ENCODE measurements around the gene NHERF1. TPM values are rescaled to one million over a fixed set of nuclear protein-coding genes. Genes with fewer than 3 reads are reported as not detected.

Gene NHERF1
- total RNA-seq, 1 experiment from 2014 or later = 75.0 TPM

DNA sequence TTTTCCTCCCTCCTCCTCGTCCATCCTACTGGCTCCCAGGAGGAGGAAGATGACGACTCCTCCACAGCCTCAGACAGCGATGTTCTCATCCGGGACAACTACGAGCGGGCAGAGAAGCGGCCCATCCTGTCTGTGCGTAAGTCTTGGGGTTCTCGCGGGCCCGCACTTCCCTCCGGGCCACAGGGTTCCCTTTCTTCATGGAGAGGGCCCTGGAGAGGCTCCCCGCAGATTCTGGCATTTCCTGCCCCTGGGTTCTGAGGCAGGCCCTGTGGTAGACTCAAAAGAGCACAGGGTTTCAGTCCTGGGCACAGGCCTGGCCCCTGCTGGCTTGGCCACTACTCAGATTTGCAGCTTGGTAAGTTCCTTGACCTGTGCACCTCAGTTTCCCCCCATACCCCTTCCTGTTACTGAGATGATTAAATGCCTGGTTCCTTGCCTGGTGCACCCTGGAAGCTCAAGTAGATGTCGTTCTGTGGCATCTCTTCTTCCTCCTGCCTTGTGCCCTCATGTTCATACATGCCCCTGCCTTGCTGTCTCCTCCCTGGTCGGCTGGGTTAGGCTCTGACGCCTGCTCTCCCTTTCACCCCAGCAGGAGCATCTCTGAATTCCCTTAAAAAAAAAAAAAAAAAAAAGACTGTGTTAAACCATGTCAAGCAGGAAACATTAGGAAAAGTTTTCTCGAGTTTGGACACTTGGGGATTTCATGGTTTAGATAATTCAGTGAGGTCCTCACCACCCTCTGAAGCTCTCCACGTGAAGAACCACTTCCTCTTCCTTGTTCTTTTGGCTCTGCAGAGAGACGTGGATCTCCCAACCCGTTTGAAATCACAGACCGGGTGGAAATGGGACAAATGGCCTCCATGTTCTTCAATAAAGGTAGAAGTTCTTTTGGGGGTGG lies 42.0 kb downstream of the NHERF1 start:
- POLR2A ChIA-PET (ENCODE audit: unreplicated experiment) = interaction anchor here (0.6 kb wide), 1 partner anchor 587 kb away, joined by 3 read pairs; no protein-coding TSS in a partner anchor
- H2AFZ ChIP-seq (ENCODE audit: low read length) = no peak overlapping the region

DNA sequence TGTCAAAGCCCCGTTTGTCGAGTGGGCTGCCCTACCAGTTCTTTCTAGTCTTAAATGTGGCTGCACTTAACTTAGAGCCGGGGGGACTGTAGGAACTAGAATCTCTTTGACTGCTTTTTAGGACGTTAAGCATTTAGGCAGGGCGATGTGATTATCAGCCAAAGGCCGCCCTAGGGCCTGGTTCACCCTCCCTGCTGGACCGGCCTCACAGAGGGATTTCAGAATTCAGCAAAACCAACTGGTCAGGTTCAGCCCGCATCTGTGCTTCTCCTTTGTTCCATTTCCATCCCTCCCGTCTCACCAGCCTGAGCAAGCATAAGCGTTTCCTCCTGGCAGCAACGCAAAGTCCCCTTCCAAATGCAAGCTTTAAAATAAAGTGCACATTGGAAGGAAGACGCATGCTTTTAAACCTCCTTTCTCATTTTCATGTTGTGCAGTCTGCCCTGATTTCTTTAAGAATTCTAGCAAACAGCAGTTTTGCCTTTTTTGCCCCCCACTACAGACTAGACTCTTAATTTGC lies 44.2 kb downstream of the NHERF1 start:
- no peaks in the 10 kb centered on the region for H3K9me3 ChIP-seq (ENCODE audit: low read length)
- no peaks in the 10 kb centered on the region for H3K4me1 ChIP-seq (ENCODE audit: insufficient read depth, low read length)
- H3K79me2 ChIP-seq (ENCODE audit: low read length) = no peaks in the 10 kb centered on the region
- H3K4me3 ChIP-seq (ENCODE audit: low read length) = no peak overlapping the region
- H3F3A ChIP-seq (ENCODE audit: low read length, unreplicated experiment) = no peaks in the 10 kb centered on the region
- no TSS peak for BruUV-seq (replicated peaks)
- DNase-seq (no peak), ATAC-seq (no peak)
- no peaks in the 10 kb centered on the region for H3K9me2 ChIP-seq (replicated peaks; ENCODE audit: low read length)
- no peak overlapping the region for H3K27ac ChIP-seq (ENCODE audit: low read length)
- ChIA-PET POLR2A (ENCODE audit: unreplicated experiment) (no interaction called here), CTCF (no interaction called here)
- no peak for TF ChIP-seq EZH2phosphoT487 (IDR thresholded peaks at IDR 0.05; ENCODE audit: borderline replicate concordance, low read length)
- TF ChIP-seq, protein P1, sequence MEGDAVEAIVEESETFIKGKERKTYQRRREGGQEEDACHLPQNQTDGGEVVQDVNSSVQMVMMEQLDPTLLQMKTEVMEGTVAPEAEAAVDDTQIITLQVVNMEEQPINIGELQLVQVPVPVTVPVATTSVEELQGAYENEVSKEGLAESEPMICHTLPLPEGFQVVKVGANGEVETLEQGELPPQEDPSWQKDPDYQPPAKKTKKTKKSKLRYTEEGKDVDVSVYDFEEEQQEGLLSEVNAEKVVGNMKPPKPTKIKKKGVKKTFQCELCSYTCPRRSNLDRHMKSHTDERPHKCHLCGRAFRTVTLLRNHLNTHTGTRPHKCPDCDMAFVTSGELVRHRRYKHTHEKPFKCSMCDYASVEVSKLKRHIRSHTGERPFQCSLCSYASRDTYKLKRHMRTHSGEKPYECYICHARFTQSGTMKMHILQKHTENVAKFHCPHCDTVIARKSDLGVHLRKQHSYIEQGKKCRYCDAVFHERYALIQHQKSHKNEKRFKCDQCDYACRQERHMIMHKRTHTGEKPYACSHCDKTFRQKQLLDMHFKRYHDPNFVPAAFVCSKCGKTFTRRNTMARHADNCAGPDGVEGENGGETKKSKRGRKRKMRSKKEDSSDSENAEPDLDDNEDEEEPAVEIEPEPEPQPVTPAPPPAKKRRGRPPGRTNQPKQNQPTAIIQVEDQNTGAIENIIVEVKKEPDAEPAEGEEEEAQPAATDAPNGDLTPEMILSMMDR (conservative IDR thresholded peaks at IDR 0.05; ENCODE audit: low read depth, low read length) = no peak
- intact Hi-C loops (cut with micrococcal nuclease) = no loop called here
- no peaks in the 10 kb centered on the region for H4K20me1 ChIP-seq (ENCODE audit: low read length)
- no peaks in the 10 kb centered on the region for H3K27me3 ChIP-seq (ENCODE audit: low read length)
- H3K9ac ChIP-seq (ENCODE audit: low read length) = no peak overlapping the region
- H2AFZ ChIP-seq (ENCODE audit: low read length) = no peak overlapping the region
- peaks cover 14% of the 10 kb centered on the region; the same call in 1 of the 2 replicates for H3K36me3 ChIP-seq (ENCODE audit: low read depth, low read length)
- no peak overlapping the region for H3K4me2 ChIP-seq (ENCODE audit: low read length)

More for the DNA sequence above, 42.0 kb downstream of the NHERF1 start:
- Histone ChIP-seq H4K20me1 (ENCODE audit: low read length) (no peaks in the 10 kb centered on the region), H3K9me2 (replicated peaks; ENCODE audit: low read length) (no peaks in the 10 kb centered on the region), H3K36me3 (ENCODE audit: low read depth, low read length) (peaks cover 8% of the 10 kb centered on the region; the same call in 1 of the 2 replicates), H3K27ac (ENCODE audit: low read length) (no peak overlapping the region), H3K4me1 (ENCODE audit: insufficient read depth, low read length) (no peaks in the 10 kb centered on the region), H3K4me3 (ENCODE audit: low read length) (no peak overlapping the region), H3F3A (ENCODE audit: low read length, unreplicated experiment) (no peaks in the 10 kb centered on the region), H3K27me3 (ENCODE audit: low read length) (no peaks in the 10 kb centered on the region), H3K9ac (ENCODE audit: low read length) (no peak overlapping the region), H3K79me2 (ENCODE audit: low read length) (no peaks in the 10 kb centered on the region), H3K4me2 (ENCODE audit: low read length) (no peak overlapping the region), H3K9me3 (ENCODE audit: low read length) (no peaks in the 10 kb centered on the region)
- DNase-seq (no peak), ATAC-seq (no peak)
- CTCF ChIA-PET = interaction anchor here (0.7 kb wide), 1 partner anchor 72 kb away, joined by 3 read pairs; no protein-coding TSS in a partner anchor
- BruUV-seq (replicated peaks) = no TSS peak
- no peak for TF ChIP-seq EZH2 (IDR thresholded peaks at IDR 0.05; ENCODE audit: low read length, unreplicated experiment)
- no peak for TF ChIP-seq EZH2phosphoT487 (IDR thresholded peaks at IDR 0.05; ENCODE audit: borderline replicate concordance, low read length)
- TF ChIP-seq, protein P1 (conservative IDR thresholded peaks at IDR 0.05; ENCODE audit: low read depth, low read length) = no peak
- intact Hi-C loops (cut with micrococcal nuclease) = loop anchor here (1.0 kb wide), 1 partner anchor 75 kb away; no protein-coding TSS in a partner anchor
